GM10266 (cell line): Measurements from ENCODE around the gene RGS21.

Experiments used
- DNase-seq: peaks from one replicate; pipeline ENCODE4 v3.0.0; 2012; ENCODE audit errors: extremely low spot score
- TF ChIP-seq, protein P1 (sequence below): IDR thresholded peaks from 2 replicates; pipeline ENCODE4 v1.5.1; 2012; ENCODE audit warnings: mild to moderate bottlenecking, low read depth; ENCODE audit not compliant: control insufficient read depth, insufficient read depth; ENCODE audit errors: missing control alignments

Gene RGS21

GRCh38 chr1:192376374-192376773, 59.6 kb downstream of the RGS21 start:
- TF ChIP-seq, protein P1, sequence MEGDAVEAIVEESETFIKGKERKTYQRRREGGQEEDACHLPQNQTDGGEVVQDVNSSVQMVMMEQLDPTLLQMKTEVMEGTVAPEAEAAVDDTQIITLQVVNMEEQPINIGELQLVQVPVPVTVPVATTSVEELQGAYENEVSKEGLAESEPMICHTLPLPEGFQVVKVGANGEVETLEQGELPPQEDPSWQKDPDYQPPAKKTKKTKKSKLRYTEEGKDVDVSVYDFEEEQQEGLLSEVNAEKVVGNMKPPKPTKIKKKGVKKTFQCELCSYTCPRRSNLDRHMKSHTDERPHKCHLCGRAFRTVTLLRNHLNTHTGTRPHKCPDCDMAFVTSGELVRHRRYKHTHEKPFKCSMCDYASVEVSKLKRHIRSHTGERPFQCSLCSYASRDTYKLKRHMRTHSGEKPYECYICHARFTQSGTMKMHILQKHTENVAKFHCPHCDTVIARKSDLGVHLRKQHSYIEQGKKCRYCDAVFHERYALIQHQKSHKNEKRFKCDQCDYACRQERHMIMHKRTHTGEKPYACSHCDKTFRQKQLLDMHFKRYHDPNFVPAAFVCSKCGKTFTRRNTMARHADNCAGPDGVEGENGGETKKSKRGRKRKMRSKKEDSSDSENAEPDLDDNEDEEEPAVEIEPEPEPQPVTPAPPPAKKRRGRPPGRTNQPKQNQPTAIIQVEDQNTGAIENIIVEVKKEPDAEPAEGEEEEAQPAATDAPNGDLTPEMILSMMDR, result no peak
- no peak for DNase-seq

DNA sequence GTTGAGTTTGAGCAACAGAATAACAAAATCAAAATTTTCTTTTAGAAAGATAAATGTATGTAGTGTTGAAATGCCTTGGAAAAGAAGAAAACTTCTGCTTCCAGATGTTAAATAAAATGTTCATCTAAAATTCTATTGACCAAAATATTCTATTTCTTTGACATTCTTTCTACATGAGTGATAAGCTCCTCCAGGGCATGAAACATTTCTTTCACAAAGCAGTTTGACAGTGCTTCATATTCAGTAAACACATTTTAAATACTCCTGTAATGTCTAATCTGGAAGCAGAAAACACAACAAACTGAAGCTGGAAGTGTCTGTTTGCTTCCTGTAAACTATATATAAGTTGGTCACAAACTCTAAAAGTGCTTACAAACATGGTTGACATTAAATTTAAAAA, 61.5 kb downstream of the RGS21 start:
- TF ChIP-seq, protein P1, result no peak
- no peak for DNase-seq

DNA sequence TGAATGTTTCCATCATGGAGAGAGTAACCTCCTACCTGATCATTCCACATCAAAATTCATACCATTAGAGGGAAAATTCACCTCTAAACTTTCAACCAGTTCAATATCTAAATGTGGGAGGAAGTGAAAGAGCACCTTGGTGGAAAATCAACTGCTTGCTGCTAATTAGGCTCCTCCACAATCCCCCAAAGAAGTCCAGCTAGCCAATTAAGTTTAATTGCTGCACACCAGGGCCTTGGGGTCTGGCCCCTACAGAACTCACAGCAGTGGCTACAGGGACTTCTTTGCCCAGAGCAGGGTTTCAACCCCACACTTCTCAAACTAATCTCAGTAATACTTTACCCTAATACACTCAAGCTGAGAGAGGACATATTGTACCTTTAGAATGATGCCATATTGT, 62.1 kb downstream of the RGS21 start:
- no peak for DNase-seq
- TF ChIP-seq, protein P1, result no peak

DNA sequence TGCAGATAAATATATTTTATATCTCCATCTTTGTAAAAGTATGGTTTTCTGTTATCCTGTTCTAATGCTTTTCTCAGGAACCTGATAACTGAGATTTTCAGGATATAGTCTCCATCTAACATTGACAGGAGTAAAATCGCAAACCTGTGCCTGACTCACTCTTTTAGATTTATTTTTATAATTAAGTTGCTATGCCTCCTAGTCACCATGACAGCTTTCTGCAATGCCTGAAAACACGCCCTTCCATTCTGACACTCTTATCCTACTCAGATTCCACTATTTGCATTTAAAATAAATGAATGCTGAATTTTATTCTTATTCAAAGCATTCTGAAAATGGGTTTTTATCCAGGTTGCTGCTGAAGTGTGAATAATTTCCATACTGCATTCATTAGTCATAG, 62.8 kb downstream of the RGS21 start:
- DNase-seq, result no peak
- TF ChIP-seq, protein P1, result no peak

- TF ChIP-seq, protein P1, result no peak
- no peak for DNase-seq
Measured at GRCh38 chr1:192382758-192383157, 66.0 kb downstream of the RGS21 start.

- DNase-seq, result no peak
Measured at GRCh38 chr1:192386051-192386650, 69.4 kb downstream of the RGS21 start.

DNA sequence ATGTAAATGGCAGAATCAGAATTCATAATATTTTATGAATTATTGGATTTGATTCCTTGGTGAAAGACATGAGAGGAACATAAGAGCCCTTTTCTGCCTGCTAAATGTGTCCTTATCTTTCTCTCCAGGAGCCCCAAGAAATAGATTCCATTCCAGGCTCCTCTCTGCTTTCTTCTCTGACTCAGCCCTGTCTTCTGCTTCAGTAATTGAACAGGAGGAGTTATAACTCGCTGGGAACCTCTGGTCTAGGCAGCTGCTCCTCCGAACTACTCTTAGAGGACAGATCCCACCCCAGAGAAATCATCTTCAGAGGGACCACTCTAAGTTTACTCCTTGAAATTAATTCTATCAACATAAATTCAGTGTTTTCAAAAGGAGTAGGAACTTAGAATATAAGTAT, 78.4 kb downstream of the RGS21 start:
- TF ChIP-seq, protein P1, result no peak
- DNase-seq, result no peak

More at GRCh38 chr1:192386051-192386650, 69.4 kb downstream of the RGS21 start:
- TF ChIP-seq, protein P1, result no peak
